ENCODE measurements around the gene BTG2.

The BTG2 gene

DNA sequence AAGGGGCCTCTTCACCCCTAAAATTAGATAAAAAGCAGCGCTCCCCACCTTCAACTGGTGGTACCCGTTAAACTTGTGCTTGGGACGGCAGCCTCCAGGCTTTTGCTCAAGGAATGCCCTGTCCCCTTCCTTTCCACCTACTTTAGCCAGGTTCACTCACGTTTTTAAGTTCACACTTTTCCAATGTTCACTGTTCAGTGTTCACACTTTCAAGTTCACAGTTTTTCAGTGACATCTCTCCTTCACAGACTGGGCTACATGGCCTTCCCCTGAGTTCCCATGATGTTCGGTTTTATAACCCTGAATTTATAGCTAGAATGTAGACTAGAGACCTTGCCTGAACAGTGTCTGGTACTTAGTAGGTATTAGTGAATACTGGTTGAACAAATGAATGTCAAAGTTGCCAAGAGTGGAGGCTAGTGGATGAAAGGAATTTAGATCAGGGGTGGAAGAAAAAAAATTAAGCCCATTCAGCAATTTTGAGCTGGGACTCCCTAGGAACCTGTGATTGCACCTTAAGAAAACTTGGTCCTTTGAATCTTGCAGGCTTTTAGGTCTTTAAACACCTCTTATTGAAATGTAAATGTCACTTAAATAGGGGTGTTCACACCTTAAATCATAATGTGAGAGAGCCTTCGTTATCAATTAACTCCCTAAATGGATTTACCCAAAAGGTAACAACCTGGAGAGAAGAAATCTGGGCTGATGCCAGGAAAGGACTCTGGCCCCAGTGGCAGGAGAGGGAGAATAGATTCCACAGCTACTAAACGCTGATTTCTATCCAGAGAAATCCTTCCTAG lies 12.3 kb downstream of the BTG2 start:
- DNase-seq (ENCODE audit: low read depth), result no peak

DNA sequence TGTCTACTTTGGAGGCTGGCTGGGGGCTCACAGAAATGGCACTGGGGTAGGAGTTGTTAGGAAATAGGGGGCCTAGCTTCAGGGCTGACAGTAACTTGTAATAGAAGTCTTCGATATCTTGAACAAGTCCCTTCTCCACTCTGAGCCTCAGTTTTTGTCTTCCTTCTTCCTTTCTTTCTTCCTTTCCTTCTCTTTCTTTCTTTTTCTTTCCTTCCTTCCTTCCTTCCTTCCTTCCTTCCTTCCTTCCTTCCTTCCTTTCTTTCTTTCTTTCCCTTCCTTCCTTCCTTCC lies 12.9 kb downstream of the BTG2 start:
- no peak for DNase-seq (ENCODE audit: low read depth)

DNA sequence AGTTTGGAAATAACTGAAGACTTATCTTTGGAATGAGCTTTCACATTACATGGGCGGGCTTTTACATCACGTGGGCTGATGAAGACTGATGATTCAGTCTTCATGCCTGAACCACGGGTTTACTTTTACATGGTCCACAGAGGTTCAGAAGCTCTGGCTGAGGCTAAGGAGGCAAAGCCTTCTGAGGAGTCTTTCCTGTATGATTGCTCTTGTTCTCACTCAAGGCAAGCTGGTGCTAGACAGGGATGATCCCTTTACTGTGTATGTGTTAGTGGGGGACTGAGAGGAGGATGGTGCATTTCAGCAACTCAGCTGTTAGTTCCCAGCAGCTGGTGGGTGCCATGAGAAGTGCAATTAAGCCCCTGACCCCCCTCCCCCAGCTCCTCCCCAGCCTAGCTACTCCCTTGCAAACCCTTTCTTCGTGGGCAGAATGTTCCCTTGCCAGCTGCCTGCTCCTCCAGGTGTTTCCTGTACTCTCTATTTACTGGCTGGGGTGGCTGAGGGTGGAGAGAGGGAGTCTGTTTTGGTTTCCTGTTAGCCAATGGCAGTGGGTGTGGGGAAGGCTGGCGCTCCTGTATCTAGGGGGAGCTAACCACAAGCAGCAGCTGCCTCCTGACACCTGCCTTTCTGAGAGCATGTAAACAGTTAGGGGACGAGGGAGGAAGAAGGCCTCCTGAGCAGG lies 15.4 kb downstream of the BTG2 start:
- no peak for DNase-seq (ENCODE audit: low read depth)

DNA sequence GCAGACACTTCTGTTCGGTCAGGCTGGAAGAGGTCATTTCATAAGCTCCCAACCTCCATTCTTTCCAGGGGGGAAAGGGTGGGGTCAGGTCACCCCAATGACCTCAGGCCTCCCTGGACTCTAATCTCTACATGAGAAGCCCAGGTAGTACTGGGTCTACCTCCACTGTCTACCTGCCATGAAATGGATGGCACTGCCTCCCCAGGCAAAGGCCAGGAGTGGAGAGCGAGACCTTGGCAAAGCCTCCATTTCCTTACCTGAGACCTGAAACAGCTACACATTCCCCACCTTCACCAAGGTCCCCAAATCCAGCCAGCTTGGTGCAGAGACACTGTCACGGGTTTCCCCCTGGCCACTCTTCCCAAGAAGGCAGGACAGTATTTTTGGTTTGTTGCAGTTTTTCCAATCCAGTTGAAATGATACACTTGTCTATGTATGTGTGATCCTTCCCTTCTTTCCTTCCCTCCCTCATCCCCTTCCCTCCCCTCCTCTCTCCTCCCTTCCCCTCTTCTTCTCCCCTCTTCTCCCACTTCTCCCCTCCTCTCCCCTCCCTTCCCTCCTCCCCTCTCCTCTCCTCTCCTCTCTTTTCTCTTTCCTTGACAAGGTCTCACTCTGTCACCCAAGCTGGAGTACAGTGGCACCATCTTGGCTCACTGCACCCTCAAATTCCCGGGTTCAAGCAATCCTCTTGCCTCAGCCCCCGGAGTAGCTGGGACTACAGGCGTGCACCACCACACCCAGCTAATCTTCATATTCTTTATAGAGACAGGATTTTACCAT lies 16.1 kb downstream of the BTG2 start:
- DNase-seq (ENCODE audit: low read depth), result no peak

DNA sequence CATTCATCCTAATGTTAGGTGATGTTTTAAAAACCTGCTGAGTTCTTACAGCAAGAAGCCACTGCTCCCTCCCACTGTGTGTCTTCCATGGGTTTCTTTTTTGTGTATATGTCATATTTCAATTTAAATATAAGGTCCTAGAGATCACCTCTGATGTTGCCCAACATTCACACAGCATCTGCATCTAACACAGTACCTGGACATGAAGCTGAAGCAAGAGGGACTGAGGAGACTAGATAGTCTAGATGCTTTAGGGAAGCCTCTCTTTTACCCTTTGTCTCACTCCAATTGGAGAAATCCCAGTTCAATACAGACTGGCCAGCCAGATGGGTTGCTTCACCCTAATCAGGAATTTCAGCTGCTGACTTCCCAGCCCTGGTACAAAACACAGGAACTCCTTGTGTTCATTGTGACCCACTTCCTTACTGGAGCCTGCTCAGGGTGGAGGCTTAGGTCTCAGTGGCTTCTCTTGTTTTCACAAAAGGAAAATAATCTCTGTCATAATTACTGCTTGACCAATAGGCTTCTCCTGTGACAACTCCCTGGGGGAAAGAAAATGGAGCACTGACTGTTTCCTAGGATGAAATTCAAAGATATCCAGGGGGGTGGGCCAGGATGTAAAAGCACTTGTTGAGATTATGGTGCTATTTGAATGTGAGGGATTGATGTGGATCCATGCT lies 17.3 kb downstream of the BTG2 start:
- no peak for DNase-seq (ENCODE audit: low read depth)

DNA sequence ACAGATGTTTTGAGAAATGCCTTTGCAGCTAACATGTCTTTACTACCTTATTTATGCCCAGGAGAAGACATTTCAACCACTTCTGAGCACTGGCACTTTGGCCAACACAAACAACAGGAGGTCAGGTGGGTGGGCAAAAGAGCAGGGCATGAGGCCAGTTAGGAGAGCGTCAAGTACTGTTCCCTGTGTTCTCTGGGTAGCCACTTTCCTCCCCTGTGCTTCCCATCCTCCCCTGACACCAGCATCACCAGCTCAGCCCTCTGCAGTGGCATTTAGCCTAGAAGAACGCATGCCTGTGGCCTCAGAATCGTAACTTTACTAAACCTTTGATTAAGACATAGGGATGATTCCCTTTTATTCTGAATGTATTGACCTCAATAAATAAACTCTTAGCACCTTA lies 18.3 kb downstream of the BTG2 start:
- DNase-seq (ENCODE audit: low read depth), result no peak

DNA sequence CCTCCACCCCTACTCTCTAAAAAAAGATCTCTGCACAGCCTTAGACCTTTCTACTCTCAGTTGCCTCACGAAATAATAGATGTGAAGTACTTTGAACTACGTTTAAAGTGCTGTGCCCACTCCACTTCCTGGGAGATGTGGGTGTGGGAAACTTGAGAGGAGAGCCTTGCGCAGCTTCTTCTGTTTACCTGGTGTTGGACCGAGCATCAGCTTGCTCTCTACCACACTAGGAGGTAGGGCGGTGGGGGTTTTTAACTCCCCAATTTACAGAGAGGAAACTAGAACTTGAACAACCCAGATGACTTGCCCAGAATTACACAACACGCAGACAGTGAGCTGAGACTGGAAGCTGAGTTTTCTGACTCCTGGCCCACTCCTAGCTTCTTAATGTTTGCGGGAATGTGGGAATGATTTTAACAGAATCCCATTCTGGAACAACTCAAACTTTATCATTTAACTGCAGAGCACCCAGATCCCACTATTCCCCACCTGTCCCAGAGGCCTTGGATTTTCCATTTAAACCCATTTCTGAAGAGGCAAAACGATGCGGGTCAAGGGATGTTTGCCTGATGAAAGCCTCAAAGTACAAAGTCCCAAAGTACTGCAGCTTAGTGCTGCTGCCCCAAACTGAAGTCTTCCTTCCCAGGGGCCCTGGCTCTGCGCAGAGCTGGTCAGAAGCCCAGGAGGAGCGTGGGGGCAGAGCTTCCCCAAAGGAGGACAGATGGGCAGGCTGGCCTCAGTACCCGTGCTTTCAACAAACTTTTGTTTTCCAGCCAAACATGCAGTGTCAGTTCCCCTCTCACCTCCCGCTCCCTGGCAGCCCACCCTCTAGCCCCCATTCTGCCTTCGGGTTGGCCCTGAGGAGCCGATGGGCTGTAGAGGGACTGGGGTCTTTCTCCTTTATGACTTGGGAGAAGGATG lies 19.0 kb downstream of the BTG2 start:
- no peak for DNase-seq (ENCODE audit: low read depth)

DNA sequence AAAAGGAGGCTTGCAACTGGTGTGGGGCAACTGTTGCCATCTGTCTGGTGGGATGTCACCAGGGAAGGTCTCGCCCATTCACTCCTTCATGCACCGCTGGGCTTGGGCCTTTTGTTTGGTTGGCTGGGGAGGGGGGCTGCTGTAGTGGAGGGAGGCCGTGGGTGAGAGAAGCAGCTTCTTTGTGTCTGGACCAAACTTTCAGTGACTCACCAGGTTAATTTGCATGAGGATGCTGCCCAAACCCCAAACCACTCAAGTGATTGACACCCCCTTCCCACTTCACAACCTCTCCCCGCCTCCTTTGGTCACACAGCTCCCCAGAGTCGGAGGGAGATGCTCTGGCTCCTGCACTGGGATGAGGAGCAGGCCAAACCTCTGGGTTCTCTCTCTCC lies 19.7 kb downstream of the BTG2 start:
- DNase-seq (ENCODE audit: low read depth), result no peak

DNA sequence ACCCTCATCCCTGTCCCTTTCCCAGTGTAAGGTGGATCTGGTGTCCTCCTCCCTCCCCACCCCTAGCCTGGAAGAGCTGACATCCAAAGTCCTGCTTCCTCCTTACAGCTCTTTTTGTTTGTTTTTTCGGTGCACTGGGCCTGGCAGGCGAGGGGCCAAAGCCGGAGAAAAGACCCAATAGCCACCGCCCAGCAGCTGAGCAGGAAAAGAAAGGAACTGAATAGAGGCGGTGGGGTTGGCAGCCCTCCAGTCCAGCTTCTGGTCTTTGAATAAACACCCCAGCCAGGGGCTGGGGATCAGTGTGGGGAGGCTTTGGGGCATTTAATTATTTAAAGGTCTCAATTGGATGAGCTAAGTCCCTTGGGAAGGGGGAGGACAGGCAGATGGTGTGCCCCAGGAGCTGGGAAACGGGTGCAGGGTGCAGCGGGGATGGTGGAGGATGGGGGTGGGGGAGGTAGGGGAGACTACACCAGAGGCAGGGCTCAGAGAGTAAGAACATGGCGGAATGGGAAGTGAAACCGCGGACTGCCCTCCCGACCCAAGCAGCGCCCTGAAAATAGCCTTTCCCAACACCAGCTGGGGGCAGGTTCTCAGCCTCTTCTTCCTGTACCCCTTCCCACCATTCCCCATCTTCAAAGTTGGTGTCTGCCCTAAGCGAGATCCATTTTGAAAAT lies 20.2 kb downstream of the BTG2 start:
- no peak for DNase-seq (ENCODE audit: low read depth)

DNA sequence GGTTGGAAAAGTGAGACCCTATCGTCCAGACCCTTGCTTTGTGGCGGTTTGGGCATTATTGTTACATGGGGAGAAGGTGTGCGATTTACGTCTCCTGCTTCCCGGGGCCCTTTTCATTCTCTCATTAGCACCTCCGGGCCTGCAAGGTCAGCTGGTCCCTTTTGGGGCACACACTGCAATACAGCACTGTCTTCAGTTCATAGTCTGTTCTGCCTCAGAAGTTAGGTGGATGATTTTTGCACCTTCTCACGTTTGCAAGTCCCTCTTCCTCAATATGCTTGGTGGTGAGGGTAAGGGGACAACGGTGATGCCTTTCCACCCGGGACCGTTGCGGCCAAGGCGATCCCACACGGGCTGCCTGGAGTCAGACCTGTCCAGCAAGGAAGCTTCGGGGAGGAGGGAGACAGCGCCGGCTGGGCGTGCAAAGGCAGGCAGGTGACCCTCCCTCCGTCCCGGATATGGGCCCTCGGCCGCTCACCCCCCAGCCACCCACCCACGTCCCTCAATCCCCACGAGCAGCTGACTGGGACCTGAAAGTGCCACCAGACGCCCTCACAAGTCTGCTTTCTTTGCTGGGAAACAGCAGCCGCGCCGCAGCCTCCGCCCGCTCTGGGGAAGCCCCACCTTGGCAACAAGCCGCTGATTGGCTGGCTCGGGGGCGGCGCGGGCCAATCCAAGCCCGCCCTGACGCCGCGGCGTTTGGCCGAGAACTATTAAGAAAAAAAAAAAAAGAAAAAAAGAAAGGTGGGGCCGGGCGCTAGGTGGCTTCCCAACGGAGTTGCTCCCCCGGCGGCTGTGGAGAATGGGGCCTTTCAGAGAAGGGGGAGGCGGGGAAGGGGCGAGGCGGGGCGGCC lies 21.7 kb downstream of the BTG2 start:
- DNase-seq (ENCODE audit: low read depth), result peak; percentile 22

DNA sequence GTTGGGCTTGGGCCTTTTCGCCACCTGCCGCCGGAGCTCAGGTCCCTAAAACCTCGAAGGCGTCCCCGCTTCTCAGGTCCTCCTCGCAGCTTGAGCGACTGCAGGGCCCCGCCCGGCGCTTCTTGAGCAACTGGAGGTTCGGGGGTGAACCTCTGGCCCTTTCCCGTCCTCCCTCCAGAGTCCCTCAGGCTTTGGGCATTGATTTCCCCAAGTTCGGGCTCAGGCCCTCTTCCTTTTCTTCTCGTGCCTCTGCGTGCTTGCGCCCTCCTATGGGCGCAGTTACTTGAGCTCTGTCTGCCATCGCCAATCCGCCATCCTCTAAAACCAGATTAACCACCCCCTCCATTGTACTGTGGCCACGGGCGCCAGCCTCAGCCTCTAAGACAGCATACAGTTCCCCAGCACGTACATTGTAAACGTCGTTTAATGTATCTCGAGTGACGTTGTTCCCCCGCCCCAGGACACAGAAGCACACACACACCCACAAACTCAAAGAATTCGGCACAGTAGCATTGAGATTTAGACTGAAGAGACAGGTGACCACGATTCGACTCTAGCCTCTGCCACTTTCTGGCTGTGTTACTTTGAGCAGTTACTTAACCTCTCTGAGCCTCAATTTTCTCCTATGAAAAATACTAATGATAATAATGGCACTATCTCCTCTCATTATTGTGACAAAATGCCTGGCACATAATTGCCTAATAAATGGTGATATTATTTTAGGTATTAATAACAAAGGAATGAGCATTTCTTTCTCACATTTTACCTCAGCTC lies 22.6 kb downstream of the BTG2 start:
- DNase-seq (ENCODE audit: low read depth), result peak; percentile 19

DNA sequence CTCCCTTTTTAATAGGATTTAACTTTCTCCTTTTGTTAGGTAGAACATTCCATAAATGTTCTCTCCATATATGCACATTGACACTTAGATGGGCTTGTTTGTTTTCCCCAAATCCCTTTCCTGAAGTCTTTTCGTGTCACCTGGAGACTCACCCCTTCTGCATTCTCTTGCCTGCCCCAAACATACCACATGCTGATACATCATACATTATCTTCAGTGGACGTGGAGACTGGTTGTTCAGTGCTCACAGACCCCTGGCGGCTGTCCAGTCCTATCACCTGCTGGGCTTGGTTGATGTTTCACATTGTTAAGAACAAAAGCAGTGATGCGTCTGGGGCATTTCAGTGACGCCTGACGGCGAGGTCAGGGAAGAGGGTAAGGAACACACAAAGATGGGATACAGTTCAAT lies 23.4 kb downstream of the BTG2 start:
- no peak for DNase-seq (ENCODE audit: low read depth)

DNA sequence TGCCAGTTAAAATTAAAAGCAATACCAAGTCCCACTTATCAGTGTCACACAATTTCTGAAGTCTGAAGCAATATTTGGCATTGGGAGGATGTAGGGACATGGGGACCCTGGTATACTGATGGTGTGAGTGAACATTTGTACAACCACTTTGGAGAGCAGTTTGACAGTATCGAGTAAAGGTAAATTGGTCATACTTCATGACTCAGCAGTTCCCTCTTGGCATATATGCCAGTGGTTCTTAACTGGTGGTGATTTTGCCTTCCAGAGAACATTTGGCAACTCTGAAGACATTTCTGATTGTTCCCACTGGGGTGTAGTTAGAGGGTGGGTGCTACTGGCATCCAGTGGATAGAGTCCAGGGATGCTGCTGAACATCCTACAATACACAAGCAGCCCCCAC lies 25.9 kb downstream of the BTG2 start:
- DNase-seq (ENCODE audit: low read depth), result no peak

DNA sequence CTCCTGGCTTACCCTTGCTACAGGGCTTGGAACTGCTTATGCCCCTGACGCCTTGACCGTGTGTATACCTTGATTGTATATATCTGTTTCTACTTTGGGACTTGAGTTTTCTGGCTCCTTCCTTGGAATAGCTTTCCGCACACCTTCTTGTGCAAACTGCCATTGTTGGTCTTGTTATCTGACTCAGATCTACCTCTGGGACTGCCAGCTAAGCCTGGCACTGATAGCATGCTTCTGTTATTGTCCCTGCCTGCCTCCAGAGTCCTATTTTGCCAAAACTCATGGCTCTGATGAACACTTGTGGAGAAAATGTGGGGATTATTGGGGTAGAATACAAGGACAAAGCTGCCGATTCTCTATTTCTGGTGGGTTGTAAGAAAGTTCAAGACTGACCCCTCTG lies 30.2 kb downstream of the BTG2 start:
- DNase-seq (ENCODE audit: low read depth), result no peak

DNA sequence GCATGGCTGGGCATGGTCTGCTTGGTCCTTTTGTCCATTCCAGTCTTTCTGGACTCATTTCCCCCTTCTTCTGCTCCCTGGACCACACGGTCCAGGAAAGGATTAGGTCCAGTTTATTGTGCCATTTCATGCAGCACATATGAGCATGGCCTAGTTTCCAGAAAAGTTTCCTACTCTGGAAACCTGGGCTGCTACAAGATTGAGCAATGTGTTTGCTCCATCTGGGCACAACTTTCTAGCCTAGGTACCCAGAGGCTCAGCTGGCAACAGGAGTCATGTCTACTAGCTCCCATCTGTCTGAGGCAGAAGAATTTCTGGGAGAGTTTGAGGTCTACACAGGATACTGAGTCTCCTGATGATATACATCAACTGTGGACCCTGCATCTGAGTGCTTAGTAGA lies 30.8 kb downstream of the BTG2 start:
- DNase-seq (ENCODE audit: low read depth), result no peak

DNA sequence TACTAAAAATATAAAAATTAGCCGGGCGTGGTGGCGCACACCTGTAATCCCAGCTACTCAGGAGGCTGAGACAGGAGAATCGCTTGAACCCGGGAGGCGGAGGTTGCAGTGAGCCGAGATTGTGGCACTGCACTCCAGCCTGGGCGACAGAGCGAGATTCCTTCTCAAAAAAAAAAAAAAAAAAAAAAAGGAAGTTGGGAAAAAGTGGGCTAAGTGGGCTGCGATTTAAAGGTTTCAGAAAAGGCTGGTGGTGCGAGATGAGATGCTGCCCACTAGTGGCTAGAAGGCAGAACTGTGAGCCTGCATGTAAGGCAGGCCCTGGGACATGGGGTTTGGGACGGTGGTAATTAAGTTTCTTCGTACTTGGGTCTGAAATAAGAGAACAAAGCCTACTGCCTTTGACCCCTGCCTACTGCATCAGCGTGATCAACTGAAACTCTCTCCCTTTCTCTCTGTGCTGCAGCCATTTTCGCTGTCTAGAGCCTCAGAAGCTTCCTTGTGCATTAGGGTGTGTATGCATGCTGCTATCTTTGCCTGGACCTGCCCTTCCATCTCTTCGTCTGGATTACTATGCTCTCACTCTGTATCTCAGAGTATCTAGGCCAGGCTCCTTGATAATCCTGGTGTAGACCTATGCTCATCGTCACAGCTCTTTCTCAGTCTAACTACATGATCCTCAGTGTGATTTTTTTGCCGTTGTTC lies 33.2 kb downstream of the BTG2 start:
- DNase-seq (ENCODE audit: low read depth), result no peak

DNA sequence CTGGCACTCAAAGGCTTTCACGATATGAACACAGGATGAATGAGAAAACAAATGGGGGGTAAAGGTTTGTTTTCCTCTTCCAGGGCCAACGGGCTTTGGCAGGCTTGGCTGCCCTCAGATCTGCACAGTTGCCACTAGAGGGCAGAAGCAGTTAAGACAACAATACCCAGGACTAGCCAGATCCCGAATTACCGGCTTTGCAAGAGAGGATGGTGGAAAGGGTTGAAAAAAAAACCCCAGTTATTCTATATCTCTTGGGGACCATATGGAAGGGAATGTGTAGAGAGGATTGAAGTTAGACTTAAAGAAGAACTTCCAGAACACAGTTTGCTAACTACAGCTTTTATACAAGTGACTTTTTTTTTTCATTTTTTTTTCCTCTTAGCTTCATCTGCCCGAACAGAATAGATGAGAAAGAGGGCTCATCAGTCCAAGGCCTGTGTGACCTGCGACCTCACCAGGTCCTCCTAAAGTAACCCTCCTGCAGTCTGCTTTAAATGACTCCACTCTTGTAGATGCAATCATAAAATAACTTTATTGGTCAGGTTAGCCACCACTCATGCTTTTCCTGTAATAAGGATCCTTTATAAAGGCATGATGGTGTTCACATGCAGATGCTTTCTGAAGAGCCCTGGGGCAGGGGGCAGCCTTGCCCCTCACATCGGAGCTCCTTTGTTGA lies 34.9 kb downstream of the BTG2 start:
- no peak for DNase-seq (ENCODE audit: low read depth)

All from GM04503 (cell line).